Retina (tissue), 1 donor: ENCODE results near the gene SHB.

Experiments
- DNase-seq: peaks from one replicate; pipeline ENCODE4 v3.0.0-alpha.2; 2016

The SHB gene

GRCh38 chr9:37880916-37881479 lies 188.0 kb downstream of the SHB start:
- no peak for DNase-seq

GRCh38 chr9:37876376-37876775 lies 192.7 kb downstream of the SHB start:
- DNase-seq = no peak

DNA sequence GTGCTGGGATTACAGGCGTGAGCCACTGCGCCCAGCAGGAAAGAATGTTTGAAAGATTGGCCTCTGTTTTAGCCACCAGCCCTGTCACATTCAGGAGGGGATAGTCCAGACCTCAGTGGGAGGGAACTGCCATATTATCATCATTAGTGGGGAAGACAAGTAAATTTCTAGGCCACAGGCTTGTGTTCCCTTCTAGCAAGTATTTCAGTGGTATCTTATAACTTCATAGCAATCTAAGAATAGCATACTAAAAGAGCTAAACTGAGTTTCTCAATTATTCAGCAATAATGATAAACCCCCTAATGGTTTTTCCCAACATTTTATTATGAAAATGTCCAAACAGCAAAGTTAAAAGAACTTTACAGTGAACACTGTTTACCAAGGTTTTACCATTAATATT lies 195.1 kb downstream of the SHB start:
- no peak for DNase-seq

DNA sequence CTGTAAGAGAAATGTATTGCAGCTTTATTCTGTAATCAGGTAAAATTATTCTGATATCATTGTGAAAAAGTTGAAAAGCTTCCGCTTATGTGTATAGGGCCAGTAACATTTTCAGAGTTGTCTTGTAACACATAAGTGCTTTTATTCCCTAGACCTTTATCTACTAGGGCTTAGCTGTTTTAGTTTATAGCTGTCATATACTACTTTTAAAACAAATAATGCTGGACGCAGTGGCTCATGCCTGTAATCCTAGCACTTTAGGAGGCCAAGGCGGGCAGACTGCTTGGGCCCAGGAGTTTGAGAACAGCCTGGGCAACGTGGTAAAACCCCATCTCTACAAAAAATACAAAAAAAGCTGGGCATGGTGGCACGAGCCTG lies 198.2 kb downstream of the SHB start:
- DNase-seq = no peak

- no peak for DNase-seq
Observed at GRCh38 chr9:37870081-37870798, 198.8 kb downstream of the SHB start.
